HG03159 (cell line): Measurements from ENCODE around the gene GALNTL6.

Experiments used
- ATAC-seq: cut with Tn5 transposase; IDR thresholded peaks from one replicate; pipeline ENCODE4 v1.9.1; 2021; ENCODE audit warnings: mild to moderate bottlenecking, moderate library complexity; ENCODE audit not compliant: unreplicated experiment

The GALNTL6 gene

DNA sequence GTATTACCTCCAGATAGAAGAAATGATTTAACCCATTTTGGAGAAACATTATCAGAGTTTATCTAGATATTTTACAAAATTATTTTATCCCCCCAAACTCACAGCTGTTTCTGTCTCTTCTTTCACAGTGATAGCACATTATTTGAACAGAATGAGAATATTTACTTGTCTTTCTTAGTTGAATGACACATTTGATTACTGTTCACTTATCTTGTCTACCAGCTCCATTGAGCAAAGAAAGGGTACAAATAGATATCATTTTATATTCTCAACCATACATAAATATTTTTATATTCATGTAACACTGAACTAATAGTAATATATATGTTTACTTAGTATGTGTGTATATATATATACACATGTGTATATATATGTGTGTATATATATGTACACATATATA is 364.2 kb downstream of the GALNTL6 start:
- no peak for ATAC-seq

DNA sequence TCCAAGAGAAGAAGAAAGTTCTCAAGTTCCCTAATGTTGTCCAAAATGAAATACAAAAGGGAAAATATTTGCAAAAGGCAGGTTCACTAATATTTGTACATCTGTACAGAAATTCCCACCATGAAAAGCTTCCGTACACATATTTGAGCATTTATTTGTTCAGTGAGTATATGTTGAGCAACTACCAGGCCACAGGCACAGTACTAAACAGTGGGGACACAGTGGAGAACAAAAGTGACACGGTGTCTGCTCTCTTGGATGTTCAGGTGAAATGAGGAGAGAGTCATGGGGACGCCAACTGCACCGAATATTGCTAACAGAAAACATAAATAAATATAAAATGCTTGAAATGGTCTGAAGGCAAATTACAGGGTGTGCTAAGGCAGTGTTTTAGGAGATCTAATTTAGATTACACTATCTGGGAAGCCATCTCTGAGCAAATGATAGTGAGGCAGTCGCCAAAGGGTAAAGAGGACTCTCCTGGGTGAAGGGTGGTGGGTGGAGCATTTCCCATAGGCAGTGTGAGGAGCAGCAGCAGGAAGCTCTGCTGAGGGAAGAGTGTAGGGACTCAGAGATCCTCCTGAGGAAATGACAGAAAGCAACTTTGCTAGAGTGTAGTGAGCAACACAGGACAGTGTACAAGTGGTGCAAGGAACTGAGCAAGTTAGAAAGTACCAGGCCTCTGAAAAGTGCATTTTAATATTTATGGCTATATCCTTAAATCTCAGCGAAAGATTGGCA is 375.2 kb downstream of the GALNTL6 start:
- no peak for ATAC-seq

GRCh38 chr4:172202480-172203076 is 389.4 kb downstream of the GALNTL6 start:
- peak; percentile 73 for ATAC-seq

DNA sequence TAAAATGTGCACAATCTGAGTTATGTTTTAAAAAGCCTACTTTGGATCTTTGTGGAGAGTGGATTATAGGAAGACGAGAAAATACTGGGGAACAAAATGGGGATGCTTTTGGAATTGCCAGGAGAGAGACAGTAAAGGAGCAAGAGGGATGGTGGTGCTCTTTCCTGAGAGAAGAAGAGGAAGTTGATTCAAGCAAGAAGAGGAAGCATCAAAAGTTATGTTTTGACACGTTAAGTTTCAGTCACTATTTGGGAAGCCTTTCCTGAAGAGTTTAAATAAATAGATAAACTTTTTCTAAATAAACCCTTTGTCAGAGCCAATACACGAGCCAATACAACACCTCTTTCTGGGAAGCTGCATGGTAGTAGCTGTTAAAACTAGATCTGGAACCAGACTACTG is 394.1 kb downstream of the GALNTL6 start:
- ATAC-seq, result no peak

GRCh38 chr4:172207886-172208285 is 394.7 kb downstream of the GALNTL6 start:
- ATAC-seq, result no peak

- ATAC-seq, result no peak
Observed at GRCh38 chr4:172220679-172221078, 407.5 kb downstream of the GALNTL6 start.

DNA sequence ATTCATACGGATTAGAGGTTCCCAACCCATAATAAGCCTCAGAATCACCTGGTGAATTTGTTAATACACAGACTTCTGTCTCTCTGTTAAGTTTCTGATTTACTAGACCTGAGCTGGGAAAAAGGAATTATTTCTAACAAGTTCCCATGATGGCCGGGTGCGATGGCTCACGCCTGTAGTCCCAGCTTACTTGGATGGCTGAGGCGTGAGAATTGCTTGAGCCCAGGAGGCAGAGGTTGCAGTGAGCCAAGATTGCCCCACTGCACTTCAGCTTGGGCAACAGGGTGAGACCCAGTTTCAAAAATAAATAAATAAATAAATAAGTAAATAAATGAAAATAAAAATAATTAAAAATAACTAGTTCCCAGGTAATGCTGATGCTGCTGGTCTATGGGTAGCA is 412.3 kb downstream of the GALNTL6 start:
- ATAC-seq, result no peak

DNA sequence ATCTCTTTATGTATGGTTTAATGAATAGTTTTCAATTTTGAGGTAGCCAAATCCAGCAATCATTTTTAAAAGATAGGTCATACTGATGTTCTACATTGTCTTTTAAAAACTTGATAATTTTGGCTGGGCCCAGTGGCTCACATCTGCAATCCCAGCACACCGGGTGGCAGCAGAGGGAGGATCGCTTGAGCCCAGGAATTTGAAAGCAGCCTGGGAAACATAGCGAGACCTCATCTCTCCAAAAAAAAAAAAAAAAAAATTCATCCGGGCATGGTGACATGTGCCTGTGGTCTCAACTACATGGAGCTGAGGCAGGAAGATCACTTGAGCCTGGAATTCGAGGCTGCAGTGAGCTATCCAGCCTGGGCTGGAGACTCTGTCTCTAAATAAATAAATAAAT is 419.8 kb downstream of the GALNTL6 start:
- no peak for ATAC-seq

DNA sequence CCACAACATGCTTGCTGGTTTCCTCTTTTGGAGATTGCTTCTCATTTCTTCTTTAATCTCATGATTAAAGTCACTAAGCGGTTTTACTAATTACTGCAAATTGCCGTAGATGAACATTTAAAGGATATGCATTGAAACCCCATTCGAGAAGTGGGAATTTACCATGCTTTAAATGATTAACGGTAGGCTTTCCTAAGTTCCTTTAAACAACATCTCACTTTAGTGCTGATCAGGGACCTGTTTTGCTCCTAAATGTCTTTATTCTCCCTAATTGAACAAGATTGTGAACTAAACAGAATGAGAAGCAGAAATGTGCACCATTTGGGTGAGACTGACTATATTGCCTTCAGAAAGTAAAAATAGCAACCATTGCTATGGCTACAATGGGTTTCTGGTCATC is 430.3 kb downstream of the GALNTL6 start:
- ATAC-seq, result no peak

DNA sequence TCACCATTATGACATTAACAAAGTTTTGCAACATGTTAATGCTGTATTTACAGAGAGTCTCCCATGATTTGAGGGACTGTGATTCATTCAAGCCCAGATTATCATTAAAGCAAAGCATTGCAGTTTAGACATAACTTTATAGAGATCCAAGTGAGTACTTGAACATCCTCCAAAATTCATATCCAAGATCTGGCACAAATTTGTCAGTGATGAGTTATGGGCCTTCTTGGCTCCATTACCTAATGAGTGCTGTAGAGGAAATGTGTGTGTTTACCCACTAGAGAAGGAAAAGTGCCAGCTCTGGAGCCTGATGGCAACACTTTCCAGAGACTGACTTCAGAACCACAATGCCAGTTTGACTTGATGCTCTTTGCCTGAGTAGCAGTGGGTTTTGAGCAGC is 432.3 kb downstream of the GALNTL6 start:
- ATAC-seq, result no peak

GRCh38 chr4:172253409-172253808 is 440.2 kb downstream of the GALNTL6 start:
- ATAC-seq, result no peak

- no peak for ATAC-seq
Observed at GRCh38 chr4:172256820-172257219, 443.6 kb downstream of the GALNTL6 start.

DNA sequence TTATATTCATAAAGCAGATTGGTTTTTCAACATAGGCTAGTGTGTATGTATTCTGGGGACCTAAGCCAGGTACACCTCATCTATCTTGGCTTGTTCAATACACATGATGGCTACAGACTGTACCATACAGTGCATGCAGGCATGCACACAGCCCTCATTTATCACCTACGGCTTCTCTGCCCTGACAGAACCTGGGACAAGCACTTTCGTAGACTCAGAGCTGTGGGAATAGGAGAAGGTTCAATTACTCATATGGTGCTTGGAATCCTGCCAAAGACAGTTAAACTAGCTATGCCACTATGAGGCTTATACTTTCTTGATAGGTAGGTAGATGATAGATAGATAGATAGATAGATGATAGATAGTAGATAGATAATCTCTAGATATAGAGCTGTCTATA is 457.2 kb downstream of the GALNTL6 start:
- ATAC-seq, result no peak

DNA sequence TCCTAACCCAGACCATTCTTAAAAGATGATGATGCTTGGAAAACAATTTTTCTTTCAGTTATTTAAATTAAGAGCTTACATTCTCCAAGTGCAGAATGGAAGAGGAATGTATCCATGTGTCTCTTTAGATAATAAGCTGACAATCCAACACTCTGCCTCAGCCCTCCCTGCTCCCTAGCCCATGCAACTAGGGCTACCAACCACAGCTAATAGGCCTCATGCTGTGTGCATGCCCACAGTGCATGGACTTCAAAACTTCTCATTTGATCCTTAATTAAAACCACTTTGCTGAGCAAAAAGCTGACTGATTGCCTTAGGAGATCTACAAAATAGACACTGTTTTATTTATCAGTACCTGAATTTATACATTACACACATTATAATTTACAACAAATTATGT is 473.9 kb downstream of the GALNTL6 start:
- no peak for ATAC-seq

DNA sequence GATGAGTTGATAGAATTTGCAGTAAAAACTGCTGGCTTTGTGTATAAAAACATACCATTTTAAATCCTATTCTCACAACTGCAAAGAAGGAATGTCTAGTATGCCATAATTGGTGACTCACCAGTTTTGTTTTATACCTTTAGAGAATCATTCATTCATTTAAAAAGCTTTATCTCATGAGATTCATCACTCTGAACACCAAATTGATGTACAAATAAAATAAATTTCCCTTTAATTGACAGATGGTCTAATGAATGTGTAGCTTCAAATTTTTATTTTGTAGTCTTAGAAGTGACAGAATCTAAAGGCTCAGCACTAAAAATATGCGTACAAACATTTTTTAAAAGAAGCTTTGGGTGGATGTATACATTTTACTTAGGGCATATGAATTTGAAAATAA is 492.5 kb downstream of the GALNTL6 start:
- no peak for ATAC-seq

DNA sequence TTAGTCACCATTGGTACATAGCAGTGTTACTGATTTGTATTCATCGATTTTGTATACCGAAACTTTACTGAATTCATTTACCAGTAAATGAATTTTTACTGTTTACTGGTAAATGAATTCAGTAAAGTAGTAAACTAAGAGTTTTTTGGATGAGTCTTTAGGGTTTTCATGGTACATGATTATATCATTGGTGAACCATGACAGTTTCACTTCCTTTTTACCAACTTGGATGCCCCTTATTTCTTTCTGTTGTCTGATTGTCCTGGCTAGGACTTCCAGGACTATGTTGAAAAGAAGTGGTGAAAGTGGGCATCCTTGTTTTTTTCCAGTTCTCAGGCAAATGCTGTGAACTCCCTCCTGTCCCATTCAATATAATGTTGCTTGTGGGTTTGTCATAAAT is 494.9 kb downstream of the GALNTL6 start:
- no peak for ATAC-seq

- ATAC-seq, result no peak
Observed at GRCh38 chr4:172311682-172312081, 498.5 kb downstream of the GALNTL6 start.

DNA sequence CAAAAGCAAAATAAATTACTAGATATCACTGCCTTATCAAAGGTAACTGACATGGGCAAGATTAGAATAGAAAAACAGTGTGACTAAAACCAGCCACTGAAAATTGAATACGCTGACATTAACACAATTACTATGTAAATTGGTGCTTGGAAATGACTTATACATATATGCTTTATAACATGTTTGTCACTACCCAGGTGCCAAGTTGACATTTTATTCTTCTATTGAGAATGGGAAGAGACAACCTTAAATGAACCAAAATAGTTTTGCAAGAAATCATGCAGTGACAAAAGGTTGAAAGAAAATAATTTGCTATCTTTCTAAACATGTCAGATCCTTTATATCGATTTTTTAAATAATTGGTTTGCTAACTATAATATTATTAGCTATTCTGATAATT is 510.1 kb downstream of the GALNTL6 start:
- ATAC-seq, result no peak

DNA sequence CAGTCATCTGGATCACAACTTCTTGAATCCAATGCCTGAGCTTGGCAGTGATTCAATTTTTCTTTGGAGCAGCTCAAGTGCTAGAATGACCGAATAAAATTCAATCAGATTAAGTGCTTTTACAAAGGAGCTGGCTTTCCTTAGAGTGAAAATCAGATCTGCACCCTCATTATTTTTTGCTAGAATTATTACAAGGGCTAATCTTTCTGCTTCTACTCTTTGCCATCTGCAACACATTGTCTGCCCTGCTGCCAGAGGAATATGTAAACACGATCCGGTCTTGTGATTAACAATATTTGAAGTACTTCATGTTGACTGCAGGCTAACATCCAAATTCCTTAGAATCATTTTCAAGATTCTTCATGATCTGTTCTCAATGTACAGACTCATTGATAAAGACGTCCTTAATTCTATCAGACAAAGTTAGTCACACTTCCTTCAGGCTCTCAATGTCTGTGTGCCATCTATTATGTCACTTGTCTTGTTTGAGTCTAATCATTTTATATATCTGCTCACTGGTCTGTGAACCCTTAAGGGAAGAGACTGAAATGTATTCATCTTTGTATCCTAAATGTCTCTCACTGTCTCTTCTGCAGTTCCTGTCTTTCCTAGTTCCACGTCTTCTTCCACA is 531.2 kb downstream of the GALNTL6 start:
- ATAC-seq, result no peak

- ATAC-seq, result no peak
Observed at GRCh38 chr4:172348426-172348825, 535.2 kb downstream of the GALNTL6 start.

- no peak for ATAC-seq
Observed at GRCh38 chr4:172352356-172352755, 539.2 kb downstream of the GALNTL6 start.

GRCh38 chr4:172356016-172356415 is 542.8 kb downstream of the GALNTL6 start:
- ATAC-seq, result no peak
